GM21619 (cell line): Measurements from ENCODE around the gene CREB1.

Experiments
- ATAC-seq: cut with Tn5 transposase; IDR thresholded peaks from one replicate; pipeline ENCODE4 v1.9.1; 2021; ENCODE audit not compliant: unreplicated experiment

Gene CREB1

DNA sequence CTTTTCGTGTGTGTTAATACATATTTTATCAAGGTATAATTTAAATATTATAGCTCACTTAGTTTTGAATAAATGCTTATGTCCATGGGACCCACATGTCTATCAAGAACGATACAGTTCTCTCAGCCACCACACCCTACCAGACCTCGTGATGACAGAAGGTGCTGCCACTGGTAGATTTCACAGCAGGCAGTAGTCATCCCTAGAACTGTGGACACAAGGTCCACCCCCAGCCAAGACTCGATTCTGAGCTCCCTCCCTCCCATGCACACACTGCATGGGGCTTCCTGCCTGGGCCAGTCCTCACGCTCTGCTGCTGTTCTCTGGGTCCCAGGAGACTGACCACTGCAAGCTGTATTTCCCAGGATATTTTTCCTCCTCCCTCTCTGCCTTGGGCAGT, 26.5 kb upstream of the CREB1 start:
- ATAC-seq = peak; percentile 66

- ATAC-seq = no peak
Observed at GRCh38 chr2:207504513-207505170, 25.1 kb upstream of the CREB1 start.

- no peak for ATAC-seq
Observed at GRCh38 chr2:207505171-207505570, 24.6 kb upstream of the CREB1 start.

GRCh38 chr2:207505728-207506127, 24.0 kb upstream of the CREB1 start:
- no peak for ATAC-seq

DNA sequence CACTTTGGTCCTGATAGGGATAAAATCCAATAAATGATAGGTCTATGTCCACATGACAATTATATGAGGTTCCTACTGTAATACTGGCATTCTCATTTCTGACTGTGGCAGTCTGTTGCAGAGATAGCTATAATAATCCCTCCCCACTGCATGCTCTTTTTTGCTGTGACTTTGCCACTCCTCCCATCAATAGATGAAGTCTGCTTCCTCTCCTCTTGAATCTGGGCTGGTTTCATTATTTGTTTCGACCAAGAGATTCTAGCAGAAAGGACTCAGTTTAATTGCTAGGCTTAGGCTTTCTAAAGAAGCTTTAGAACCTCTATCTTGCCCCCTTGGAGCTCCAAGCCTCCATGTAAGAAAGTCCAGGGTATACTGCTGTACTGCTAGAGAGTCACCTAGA, 23.3 kb upstream of the CREB1 start:
- ATAC-seq = no peak

- ATAC-seq = no peak
Observed at GRCh38 chr2:207510148-207510547, 19.6 kb upstream of the CREB1 start.

DNA sequence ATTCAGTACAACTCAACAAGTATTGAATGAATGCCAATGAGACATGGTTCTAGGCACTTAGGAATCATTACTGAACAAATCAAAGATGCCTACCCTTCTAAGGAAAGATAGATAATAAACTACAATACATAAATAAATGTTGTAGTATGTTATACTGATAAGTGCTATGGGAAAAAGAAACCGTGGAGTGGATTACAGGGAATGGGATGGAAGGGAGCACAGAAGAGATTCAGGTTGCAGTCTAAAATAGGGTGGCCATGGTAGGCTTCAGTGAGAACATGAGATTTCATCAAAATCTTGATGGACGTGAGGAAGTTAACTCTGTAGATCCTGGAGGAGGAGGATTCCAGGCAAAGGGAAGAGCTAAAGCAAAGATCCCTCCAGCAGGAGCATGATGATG, 17.9 kb upstream of the CREB1 start:
- ATAC-seq = no peak

DNA sequence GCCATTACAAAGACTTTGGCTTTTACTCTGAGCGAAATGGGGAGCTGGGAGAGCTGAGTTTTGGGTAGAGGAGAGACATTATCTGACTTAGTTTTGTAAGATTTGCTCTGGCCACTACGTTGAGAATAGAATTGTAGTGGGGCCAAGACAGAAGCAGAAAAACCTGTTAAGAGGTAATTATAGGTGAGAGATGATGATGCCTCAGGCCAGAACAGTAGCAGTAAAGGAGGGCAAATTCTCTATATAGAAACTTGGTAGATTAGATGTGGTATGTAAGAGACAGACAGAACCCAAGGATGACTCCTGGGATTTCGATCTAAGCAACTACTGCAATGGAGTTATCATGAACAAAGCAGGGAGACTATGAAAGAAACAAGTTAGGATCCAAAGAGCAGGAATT, 17.4 kb upstream of the CREB1 start:
- no peak for ATAC-seq

- ATAC-seq = no peak
Observed at GRCh38 chr2:207513551-207514257, 16.1 kb upstream of the CREB1 start.

- ATAC-seq = no peak
Observed at GRCh38 chr2:207514451-207514850, 15.3 kb upstream of the CREB1 start.

DNA sequence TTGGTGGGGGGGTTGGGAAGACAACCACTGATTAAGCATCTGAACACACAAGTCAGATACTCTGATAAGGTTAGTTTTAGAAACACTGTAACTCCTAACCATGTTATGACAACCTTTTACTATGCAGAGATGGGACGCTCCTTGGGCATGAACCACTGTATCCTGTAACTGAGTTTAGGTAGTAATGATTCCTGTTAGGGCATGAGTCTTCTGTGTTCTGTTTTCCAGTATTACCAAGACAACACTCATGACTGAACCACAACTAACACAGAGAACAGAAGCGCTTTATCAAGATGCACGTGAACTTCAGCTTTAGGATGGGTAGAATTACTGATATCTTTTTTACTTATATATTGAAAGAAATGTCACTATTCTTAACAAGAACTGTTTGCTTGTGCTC, 14.1 kb upstream of the CREB1 start:
- no peak for ATAC-seq

- no peak for ATAC-seq
Observed at GRCh38 chr2:207516206-207516605, 13.6 kb upstream of the CREB1 start.

GRCh38 chr2:207523005-207523404, 6.8 kb upstream of the CREB1 start:
- ATAC-seq = no peak

- ATAC-seq = no peak
Observed at GRCh38 chr2:207525296-207525695, 4.5 kb upstream of the CREB1 start.

DNA sequence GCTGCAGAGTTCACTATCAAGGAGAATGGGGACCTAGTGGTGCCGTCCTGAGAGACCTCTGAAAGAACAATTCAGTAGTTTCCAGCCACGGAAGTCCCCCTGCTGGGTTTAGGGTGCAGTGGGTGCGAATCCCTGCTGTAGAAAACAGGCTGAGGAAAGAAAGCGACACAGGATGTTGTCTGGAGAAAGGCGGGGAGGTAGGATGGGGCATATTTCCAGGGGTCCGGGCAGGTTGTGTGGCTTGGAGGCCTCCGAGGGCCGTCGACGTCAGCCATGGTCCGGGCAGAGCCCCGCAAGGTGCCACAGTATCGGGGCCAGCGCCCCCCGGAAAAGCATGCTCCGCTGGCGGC, 807 bp upstream of the CREB1 start:
- ATAC-seq = peak; percentile 8

DNA sequence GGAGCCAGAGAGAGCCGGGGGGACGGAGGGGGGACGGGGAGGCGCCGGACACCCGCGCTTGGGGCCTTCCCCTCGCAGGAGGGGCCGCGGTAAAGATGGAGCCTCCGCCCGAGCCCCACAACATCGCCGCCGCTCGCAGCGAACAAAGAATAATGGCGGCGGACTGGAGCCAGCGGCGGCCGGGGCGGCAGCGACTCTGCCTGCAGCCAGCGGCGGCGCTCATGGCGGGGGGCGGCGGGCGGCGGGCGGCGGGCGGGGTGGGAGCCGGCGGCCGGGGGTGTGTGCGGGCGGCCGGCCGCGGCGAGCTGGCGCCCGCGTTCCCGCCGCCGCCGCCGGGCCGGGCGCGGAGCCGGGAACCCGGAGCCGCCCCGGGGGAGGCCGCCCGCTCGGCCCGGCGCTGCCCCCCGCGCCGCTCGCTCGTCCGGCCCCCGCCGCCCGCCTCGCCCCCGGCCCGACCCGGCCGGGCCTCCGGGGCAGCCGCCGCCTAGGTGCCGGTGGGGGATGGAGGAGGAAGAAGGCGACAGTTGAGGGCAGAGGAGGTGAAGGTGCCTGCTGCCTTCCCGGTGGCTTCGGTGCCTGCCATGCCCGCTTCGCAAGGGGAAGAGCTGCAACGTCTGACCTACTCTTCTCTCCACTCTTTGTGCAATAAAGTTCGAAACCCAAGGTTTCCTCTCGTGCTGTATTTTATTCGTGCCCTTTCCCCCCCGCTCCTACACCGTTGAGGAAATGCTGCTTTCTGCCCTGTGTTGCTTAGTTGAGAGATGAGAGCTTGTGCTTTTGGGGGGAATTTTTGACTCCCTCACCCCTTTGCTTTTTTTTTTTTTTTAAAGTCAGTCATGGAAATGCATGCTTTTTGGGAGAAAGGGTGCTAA, 634 bp downstream of the CREB1 start:
- ATAC-seq = no peak

DNA sequence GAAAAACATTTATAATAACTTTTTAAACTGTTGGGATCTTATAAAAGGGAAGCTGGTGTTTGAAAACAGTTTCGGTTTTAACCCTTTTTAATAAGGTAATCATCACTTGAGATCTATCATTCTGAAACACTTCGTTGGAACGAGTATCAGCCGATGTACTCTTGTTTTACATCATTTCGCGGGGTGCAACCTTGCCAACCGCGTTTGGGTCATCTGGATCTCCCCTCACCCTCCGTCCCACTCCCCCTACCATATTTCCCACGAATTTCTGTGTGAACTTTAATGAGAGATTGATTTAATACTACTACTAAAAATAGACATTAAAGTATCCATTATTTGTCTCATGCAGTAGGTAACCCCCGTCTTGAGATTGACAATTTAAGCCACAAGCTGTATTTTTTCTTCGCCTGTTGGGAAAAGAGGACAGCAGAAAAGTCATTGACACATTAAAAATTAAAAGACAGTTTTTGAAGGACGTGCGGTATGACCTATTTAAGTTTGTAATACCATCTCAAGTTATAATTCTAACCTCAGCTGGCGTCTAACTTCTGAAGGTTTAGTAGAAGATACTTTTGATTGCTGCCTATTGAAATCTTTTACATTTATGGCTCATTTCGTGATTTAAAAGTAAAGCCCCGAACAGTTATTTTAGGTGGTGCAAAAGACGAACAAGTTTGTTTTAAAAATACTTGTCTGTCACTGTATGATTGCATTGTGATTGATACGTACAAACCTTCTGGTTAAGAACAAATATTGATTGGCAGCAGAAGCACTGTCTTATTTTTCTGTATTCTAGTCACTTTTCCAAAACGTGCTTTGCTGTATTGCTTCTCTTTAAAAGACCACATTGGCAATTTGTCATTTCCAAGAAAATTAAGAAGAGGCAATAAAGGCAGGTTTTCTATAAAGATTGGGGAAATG, 1.5 kb downstream of the CREB1 start:
- no peak for ATAC-seq

DNA sequence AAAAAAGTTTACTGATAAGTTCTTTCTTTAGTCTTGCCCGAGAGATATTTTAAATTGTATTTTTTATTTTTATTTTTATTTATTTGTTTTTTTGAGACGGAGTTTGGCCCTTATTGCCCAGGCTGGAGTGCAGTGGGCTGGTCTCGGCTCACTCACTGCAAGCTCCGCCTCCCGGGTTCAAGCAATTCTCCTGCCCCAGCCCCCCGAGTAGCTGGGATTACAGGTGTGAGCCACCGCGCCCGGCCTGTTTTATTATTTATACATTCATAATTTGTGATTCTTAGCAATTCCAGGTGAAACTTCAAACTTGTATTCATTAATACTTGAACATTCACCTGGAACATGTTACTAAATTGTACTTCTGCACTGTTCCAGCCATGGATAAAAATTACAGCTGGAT, 2.9 kb downstream of the CREB1 start:
- no peak for ATAC-seq

- no peak for ATAC-seq
Observed at GRCh38 chr2:207533461-207534008, 3.8 kb downstream of the CREB1 start.

- ATAC-seq = no peak
Observed at GRCh38 chr2:207534417-207534816, 4.7 kb downstream of the CREB1 start.

GRCh38 chr2:207539470-207539869, 9.7 kb downstream of the CREB1 start:
- ATAC-seq = no peak
